ENCODE measurements around the gene SHBG.

DNA sequence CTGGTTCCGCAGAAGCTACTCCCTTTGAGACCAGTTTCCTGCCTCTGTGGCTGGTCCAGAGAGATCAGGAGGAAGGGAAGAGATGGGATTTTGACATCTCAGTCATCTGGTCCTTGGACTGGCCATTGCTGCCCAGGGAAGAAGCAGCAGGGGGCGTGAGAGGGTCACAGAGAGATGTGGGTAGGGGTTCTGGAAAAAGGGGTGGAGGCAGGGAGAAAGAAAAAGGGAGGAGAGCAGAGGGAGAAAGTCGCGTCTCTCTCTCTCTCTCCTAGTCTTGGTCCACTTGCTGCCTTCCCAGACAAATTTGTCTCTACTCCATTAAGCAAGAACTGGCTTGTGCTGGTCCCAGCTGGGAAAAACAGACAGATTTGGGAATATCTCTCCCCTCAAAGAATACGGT is 4.4 kb downstream of the SHBG start:
- TF ChIP-seq SIN3A (conservative IDR thresholded peaks at IDR 0.05 in 1 of 2, IDR thresholded peaks at IDR 0.05 in 1 of 2; ENCODE audit: low read depth in 1 of 2, low read length in 2 of 2) (peak in 1 of 2 experiments; percentile 57; a peak in 1 of 4 replicates), MAFK (IDR thresholded peaks at IDR 0.05; ENCODE audit: low read depth, low read length) (no peak), EZH2 (IDR thresholded peaks at IDR 0.05; ENCODE audit: low read depth, low read length, severe bottlenecking) (no peak)
